Neural crest cell (in vitro differentiated cells): ENCODE data around the gene AKT3. TPM values are rescaled to one million over a fixed set of nuclear protein-coding genes. Genes with fewer than 3 reads are reported as not detected.

ENCODE experiments used
- DNase-seq: peaks from one replicate; pipeline ENCODE4 v3.0.0; 2021; ENCODE audit warnings: low read depth, mixed read lengths, low spot score
- H3K27ac Mint-ChIP-seq: one replicate; pipeline ENCODE4 v1.8.0; 2021; ENCODE audit warnings: mild to moderate bottlenecking, mixed read lengths; ENCODE audit not compliant: unreplicated experiment
- H3K27me3 Mint-ChIP-seq: 2 replicates; pipeline ENCODE4 v1.8.0; 2021; ENCODE audit warnings: low read depth, mild to moderate bottlenecking, mixed read lengths
- H3K36me3 Mint-ChIP-seq: 2 replicates; pipeline ENCODE4 v1.8.0; 2021; ENCODE audit warnings: low read depth, mild to moderate bottlenecking, mixed read lengths
- H3K4me1 Mint-ChIP-seq: 2 replicates; pipeline ENCODE4 v1.8.0; 2021; ENCODE audit warnings: mixed read lengths
- H3K4me3 Mint-ChIP-seq: one replicate; pipeline ENCODE4 v1.8.0; 2021; ENCODE audit warnings: mild to moderate bottlenecking, mixed read lengths
- H3K9me3 Mint-ChIP-seq: 2 replicates; pipeline ENCODE4 v1.8.0; 2021; ENCODE audit warnings: mixed read lengths
- total RNA-seq: library from RNA; stranded (reverse); gene quantifications from 2 replicates; pipeline ENCODE4 v1.2.1, GENCODE V29; 2021
- TF ChIP-seq, protein P1 (sequence below): fragments of 200-600 bp; sonication (generic); conservative IDR thresholded peaks from 2 replicates; pipeline ENCODE4 v1.5.0; 2021; ENCODE audit warnings: antibody characterized with exemption, mild to moderate bottlenecking

AKT3 gene
- total RNA-seq, 1 donor from 2014 or later = 38.2 TPM

DNA sequence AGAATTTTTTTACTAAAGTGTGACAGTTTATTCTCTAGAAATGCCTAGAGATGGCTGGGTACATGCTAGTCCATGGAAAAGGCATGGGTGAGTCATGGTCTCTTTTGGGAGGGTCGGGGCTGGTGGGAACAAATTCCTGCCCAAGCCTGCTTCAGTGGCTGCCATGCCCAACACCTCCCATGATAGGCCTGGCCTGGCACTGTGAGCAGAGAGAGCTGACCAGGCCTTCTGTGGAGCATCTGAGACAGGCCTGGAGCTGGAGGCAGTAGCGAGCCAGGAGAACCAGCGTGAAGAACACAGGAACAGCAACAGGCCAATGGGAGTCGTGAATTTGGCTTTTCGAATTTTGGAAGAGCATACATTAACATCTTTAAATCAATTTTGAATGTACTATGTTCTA, 385.0 kb downstream of the AKT3 start:
- no peak overlapping the region for H3K27ac Mint-ChIP-seq
- no peak overlapping the region for H3K4me3 Mint-ChIP-seq

DNA sequence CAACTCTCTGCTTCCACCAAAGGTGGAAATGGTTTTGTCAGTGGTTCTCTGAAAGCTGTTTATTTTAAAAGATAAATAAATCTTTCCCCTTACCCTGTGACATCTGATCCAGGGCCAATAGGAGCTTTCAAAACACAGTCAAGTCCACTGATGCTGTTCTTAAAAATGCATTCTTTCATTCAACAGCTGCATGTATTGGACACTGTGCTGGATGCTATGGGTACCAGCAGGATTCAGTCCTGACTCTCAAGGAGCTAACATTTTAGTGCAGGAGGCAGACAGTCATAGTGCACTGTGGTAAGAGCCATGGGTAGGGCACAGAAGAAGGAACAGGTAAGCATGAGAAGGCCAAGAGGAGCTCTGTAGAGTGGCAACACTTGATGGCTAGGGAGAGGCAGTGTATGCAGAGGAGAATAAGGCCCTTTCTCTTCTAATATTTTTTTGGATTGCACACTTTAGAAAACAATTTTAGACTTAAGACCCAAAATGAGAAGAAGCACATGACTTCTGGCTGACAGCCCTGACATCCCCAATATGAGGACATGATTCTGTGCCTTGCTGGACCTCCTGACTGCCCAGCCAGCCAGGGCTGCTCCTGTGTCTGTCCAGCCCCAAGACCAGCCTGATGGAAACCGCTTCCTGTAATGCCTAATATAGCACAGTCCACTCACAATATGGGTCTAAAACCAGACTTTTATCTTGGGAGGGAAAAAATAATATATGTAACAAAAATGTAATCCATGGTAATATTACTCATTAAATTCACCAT, 386.9 kb downstream of the AKT3 start:
- DNase-seq = no peak
- H3K4me3 Mint-ChIP-seq = no peak overlapping the region
- H3K36me3 Mint-ChIP-seq = no peaks in the 10 kb centered on the region
- H3K27ac Mint-ChIP-seq = no peak overlapping the region
- H3K9me3 Mint-ChIP-seq = no peaks in the 10 kb centered on the region
- no peaks in the 10 kb centered on the region for H3K27me3 Mint-ChIP-seq
- no peaks in the 10 kb centered on the region for H3K4me1 Mint-ChIP-seq
- TF ChIP-seq, protein P1, sequence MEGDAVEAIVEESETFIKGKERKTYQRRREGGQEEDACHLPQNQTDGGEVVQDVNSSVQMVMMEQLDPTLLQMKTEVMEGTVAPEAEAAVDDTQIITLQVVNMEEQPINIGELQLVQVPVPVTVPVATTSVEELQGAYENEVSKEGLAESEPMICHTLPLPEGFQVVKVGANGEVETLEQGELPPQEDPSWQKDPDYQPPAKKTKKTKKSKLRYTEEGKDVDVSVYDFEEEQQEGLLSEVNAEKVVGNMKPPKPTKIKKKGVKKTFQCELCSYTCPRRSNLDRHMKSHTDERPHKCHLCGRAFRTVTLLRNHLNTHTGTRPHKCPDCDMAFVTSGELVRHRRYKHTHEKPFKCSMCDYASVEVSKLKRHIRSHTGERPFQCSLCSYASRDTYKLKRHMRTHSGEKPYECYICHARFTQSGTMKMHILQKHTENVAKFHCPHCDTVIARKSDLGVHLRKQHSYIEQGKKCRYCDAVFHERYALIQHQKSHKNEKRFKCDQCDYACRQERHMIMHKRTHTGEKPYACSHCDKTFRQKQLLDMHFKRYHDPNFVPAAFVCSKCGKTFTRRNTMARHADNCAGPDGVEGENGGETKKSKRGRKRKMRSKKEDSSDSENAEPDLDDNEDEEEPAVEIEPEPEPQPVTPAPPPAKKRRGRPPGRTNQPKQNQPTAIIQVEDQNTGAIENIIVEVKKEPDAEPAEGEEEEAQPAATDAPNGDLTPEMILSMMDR = no peak

More for the DNA sequence above, 385.0 kb downstream of the AKT3 start:
- DNase-seq = no peak
- no peaks in the 10 kb centered on the region for H3K36me3 Mint-ChIP-seq
- TF ChIP-seq, protein P1 = no peak
- no peaks in the 10 kb centered on the region for H3K9me3 Mint-ChIP-seq
- H3K27me3 Mint-ChIP-seq = no peaks in the 10 kb centered on the region
- H3K4me1 Mint-ChIP-seq = peaks cover 6% of the 10 kb centered on the region

DNA sequence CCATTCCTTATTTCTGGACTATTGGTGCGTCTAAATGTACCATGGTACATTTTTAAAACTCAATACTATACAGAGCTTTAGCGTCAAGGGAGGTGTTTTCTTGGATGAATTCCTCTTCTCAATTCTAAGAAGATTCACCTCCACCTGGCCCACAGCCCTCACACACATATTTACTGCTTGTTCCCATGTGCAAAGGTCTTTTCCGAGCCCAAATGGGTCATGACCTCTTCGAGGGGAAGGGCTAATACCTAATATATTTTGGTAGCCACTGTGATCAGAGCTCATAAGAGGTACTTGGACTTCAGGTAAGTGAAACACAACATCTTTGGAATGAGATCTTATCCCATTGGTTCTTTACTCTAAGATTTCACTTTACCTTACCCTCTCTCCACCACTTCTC, 388.3 kb downstream of the AKT3 start:
- H3K27me3 Mint-ChIP-seq = no peaks in the 10 kb centered on the region
- H3K4me1 Mint-ChIP-seq = peaks cover 1% of the 10 kb centered on the region
- no peak overlapping the region for H3K27ac Mint-ChIP-seq
- TF ChIP-seq, protein P1 = no peak
- no peaks in the 10 kb centered on the region for H3K36me3 Mint-ChIP-seq
- H3K4me3 Mint-ChIP-seq = no peak overlapping the region
- H3K9me3 Mint-ChIP-seq = no peaks in the 10 kb centered on the region
- DNase-seq = no peak

DNA sequence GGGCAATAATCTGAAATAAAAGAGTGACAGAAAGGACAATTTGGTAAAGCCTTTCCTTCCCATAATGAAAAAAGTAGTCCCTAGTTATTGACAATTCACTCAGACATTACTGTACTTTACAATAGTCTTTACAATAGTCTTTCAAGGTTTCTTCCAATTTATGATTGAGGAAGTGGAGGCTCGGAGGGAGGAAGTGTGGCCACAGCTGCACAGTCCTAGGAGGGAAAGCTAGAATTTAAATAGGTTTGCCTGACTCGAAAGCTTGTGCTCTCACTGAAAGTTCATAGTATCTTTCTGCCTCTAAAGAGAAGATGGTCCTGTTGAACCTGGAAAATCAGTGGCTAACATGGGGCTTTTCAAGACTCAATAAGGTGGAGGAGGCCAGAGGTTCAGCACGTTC, 391.0 kb downstream of the AKT3 start:
- H3K36me3 Mint-ChIP-seq = no peaks in the 10 kb centered on the region
- TF ChIP-seq, protein P1 = no peak
- no peaks in the 10 kb centered on the region for H3K27me3 Mint-ChIP-seq
- H3K4me1 Mint-ChIP-seq = peaks cover 13% of the 10 kb centered on the region
- DNase-seq = no peak
- H3K27ac Mint-ChIP-seq = no peak overlapping the region
- H3K9me3 Mint-ChIP-seq = no peaks in the 10 kb centered on the region
- no peak overlapping the region for H3K4me3 Mint-ChIP-seq

DNA sequence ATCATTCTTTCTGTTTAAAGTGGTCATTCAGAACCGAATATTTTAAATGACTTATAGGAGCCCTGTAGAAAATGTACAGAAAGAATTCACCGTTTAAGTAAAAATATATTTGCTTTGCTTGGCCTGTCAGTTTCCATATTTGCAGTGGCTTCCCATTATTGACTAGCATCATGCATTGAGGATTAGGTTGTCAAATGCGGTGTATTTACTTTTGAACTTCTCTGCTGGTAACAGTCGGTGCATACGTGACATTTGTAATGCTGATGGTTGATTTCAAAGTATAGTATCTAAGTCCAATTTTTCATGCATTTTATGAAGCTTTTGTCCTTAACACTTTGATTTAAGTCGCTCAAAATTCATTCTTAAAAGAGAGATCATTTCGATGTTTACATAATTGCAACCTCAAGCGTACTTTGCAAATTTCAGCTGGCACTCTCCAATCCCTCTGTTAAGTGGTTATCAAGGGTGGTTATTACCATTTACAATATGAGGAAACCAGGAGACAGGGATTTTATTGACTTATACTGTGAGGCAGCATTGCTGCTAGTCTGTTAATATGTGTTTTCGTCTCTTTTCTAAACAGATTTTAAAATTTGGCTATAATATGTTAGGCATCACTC, 392.6 kb downstream of the AKT3 start:
- Mint-ChIP-seq H3K4me1 (peaks cover 13% of the 10 kb centered on the region), H3K36me3 (no peaks in the 10 kb centered on the region), H3K4me3 (no peak overlapping the region), H3K27me3 (no peaks in the 10 kb centered on the region), H3K27ac (no peak overlapping the region), H3K9me3 (no peaks in the 10 kb centered on the region)
- no peak for DNase-seq
- TF ChIP-seq, protein P1 = no peak
